ENCODE measurements around the gene PDLIM3.
A peak's percentile ranks its signal among the peaks of the same experiment; 100 is the strongest.

PDLIM3 gene

DNA sequence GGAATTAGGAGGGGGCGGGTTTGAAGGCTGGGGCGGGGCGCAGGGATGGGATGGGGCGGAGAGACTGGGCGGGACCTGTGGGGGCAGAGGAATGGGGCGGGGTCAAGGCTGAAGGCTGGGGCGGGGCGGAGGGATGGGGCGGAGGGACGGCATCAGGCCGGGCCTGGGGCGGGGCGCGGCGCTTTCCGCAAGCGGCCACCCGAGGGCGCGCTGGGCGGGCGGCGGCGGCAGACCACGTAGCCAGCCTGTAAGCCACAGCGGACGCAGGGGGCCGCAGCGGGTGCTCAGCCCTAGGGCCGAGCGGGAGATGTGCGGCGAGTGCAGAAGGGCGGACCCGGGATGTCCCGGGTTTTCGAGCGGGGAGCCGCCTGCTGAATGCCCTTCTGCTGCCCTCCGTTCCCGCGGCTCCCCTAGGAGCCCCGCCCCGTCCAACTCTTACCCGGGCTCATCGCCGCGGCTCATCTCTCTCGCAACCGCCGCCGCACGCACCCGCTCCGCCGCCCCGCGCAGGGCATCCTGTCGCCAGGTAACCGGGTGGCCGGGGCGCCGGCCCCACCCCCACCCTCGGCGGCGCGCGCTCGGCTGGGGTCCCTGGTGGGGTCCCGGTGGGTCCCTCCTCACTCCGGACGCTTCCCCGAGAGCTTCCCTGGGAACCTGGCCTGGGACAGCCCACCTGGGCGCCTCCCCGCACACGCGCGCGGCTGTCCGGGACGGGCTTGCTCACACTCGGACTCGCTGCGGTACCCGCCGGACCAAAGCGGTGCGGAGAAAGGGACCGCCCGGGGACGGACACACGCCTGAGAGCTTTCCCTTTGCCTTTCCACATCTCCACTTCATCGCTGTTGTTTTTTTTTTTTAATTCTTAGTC is 63.8 kb downstream of the PDLIM3 start, which contains the start of gene CCDC110:
TSS of gene CCDC110 (minus strand) at position 499 of the 868 bp plus-strand sequence. CDS start at position 449, 50 bp downstream.
- peak; percentile 82 for DNase-seq (ENCODE audit: low read depth)

DNA sequence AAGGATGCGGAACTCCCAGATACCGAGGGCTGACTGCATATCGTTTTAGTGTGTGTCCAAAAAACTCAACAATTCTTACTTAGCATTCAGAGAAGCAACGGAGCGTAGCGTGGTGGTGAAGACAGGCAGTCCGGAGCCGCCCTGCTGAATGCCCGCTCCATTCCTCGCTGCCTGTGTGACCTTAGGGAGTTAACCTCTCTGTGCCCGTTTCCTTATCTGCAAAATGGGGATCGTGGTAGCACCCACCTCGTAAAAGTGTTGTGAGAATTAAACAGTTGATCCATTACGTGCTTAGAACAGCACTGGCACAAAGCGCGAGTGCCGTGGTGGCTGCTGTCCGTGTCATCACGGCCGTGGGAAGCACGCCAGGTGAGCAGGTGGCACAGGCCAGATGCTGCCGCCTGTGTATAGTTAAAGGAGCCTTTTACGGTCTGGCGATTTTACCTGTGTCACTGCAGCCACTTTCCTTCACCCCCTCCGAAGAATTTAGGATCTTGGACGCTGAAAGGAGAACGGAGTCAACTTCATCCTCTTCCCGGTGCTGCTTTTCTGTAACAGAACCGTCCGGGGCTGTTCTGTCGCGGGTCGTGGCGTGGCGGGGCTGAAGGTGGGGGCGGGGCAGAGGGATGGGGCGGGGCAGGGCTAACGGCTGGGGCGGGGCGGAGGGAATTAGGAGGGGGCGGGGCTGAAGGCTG is 64.7 kb downstream of the PDLIM3 start:
- DNase-seq (ENCODE audit: low read depth): no peak

DNA sequence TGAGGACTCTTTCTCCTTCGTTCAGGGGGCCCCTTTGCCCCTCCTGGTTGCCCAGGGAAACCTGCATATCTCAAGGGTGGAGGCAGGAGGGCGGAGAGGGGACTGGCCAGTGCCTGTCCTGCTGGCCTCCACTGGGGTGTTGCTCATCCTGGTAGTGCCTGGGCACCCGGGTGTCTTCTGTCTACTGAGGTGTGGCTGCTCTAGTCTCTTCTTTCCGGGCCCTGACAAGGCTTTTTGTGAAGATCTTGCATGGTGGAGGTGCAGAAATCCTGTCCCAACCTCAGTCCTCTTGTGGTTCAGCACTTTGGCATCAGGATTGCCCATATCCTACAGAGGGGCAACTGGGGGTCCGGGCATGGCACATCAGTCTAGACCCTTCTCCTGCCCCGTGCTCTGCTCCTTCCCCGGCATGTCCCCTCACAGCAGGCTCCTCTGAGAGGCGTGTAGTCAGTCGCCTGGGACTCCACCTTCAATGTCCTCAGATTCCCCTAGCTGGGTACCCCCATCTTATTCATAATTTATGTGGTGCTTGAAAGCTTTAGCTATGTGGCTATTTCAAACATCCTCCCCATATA is 65.6 kb downstream of the PDLIM3 start:
- DNase-seq (ENCODE audit: low read depth): no peak

DNA sequence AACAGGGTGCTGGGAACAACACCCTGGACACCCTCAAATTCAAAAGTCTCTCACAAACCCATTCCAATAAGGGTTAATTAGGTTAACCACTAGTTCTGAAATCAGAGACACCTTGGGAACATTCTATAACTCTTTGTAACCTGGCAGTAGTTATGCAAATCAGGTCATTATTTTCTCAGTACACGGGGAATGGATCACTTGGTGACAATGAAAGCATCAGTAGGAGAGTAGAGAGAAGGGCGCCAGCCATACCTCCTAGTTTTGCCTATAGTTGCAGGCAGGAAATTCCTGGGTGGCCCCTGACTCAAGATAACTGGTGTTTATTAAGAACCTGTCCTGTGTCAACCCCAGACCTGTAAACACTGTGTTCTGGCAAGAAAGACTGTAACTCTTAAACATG is 66.3 kb downstream of the PDLIM3 start:
- DNase-seq (ENCODE audit: low read depth): no peak

DNA sequence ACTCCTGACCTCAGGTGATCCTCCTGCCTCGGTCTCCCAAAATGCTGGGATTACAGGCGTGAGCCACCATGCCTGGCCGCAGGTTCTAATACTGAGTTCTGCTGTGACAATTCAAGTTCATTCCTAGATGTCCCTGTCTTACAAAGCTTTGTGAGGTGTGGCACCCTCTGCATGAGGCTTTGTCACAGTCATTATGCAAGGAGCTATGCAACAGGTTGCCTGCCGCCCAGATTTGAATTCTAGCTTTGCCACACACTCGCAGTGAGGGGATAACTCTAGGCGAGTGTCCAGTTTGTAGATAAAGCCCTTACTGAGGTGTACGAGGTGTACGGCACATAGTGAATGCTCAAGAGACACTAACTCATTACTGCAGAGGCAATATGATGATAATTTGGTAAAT is 67.3 kb downstream of the PDLIM3 start:
- DNase-seq (ENCODE audit: low read depth): no peak

DNA sequence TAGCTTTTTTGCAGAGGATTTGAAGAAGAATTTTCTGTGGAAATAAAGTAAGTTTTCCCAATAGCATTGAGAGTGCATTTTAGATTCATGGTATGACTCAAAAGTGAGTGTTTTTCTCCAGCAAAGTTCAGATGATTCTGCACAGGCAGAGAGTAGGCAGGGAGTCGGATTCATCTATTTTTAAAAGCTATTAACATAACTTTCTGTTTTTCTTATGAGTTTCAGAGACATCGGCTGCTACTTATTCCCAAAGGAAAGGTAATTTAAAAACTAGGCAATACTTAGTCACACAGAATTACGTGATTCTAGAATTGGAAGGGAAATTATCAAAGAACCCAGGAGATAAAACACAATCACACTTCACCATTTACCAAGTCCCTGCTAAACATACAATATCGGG is 68.2 kb downstream of the PDLIM3 start:
- DNase-seq (ENCODE audit: low read depth): no peak

DNA sequence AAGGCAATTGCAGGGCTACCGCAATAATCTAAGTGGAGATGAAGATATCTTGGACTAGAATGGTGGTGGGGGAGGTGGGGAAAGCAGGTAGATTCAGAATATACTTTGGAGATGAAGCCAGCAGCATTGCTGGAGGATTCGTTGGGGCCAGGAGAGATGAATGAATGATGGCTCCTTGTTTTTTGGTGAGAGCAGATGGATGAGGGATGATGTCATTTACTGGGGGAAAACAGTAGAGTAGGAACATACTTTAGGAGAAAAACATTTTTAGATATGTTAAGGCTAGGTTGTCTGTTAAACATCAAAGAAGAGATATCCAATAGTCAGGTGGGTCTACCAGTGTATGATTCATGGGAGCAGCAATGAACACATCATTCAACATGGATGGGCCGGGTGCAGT is 69.6 kb downstream of the PDLIM3 start:
- DNase-seq (ENCODE audit: low read depth): no peak

DNA sequence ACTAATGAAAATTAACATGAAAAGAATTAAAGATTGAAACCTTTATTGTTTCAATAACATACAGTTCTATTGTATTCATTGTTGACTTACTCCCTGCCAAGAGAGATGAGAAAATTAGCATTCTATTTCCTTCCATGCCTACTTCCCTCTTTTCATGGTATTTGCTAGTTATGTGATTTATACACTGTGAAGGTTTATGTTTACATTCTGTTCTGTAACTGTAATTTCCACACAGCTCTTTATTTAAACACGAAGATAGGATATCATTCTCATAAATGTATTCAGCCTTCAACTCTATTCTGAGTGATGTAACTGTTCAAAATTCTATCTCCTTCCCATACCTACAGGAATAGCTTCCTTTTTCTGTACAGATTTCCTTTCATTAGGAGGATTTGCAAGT is 70.4 kb downstream of the PDLIM3 start:
- DNase-seq (ENCODE audit: low read depth): no peak

DNA sequence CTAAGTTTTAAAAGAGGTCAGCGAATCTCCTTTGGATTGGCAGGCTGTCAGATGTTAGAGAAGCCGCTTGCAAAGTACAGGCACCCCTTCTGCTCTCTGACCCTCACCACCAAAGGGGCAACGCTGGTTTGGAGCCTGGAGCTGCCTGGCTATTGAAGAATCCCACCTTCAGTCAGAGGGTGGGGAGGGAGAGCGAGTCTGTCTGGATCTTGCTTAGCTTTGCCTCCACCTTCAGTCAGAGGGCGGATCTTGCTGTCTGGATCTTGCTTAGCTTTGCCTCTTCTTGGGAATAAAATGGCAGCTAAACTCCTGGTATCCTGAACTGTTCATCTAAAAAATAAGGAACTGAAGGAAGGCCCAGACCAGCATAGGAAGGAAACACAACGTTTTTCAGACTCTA is 71.1 kb downstream of the PDLIM3 start:
- no peak for DNase-seq (ENCODE audit: low read depth)

DNA sequence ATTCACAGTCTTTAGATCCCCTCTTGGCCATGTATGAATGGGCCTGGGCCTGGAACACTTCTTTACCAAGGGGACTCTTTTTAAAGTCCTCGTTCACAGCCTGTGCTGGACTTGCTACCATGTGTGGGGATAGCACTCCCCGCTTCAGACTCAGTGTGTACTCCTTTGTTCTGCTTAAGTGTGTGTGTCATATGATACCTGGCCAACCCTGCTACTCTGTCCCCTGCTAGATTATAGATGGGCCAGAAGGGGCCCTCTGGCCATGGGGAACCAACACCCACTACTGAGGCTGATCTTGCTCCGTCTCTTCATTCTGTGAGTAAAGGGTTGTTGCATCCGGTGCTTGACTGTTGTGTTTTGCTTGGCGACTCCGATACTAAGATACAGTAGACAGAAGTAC is 71.8 kb downstream of the PDLIM3 start:
- DNase-seq (ENCODE audit: low read depth): no peak

DNA sequence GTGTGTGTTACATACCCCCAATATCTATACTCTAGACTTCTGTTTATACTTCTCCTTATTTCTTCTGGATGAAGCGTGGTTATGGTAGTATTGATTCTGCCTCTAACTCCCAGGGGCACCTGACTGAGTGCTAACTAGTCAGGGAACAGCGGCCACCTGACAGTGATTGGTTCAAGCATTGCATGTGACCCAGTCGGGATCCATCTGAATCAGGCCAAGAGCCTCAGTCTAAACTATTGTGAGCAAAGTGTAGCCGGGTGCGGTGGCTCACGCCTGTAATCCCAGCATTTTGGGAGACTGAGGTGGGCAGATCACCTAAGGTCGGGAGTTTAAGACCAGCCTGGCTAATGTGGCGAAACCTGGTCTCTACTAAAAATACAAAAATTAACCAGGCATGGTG is 73.7 kb downstream of the PDLIM3 start:
- DNase-seq (ENCODE audit: low read depth): no peak

DNA sequence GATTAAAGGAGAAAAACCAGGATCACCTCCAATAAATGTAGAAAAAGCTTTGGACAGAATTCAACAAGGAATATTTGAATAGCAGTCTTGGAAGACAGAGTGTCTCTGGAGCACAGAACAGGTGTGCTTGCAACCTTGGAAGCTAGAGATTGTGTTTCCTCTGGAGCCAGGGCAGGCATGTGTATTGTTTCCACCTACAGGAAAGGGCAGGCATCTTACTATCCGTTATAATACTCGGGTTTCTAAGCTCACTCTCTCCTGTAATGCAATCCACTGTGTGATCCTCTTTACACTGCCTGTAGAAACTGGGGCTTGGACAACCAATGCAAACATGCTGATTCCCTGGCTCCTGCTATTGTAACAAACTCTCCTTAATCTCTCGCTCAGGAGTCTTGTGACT is 78.2 kb downstream of the PDLIM3 start:
- no peak for DNase-seq (ENCODE audit: low read depth)

DNA sequence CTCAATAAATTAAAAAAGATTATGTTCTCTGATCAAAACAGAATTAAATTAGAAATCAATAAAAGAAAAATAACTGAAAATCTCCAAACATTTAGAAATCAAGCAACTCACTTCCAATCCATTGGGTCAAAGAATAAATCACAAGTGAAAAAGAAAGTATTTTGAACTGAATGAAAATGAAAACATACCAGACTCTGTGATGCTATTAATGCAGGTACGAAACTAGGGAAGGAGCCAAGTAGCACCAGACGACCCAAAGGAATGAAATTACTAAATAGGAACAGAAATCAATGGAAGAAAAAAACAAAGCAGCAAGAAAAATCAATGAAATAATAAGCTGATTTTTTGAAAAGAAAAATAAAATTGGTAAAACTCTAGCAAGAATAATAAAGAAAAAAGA is 79.2 kb downstream of the PDLIM3 start:
- no peak for DNase-seq (ENCODE audit: low read depth)

Measured in stimulated activated CD8-positive, alpha-beta memory T cell treated with anti-CD3 and anti-CD28 coated beads, Interleukin-15, amount 100 ng/mL, for 1 hour (primary cell).